ENCODE results near the gene TIMM21.
A peak's percentile ranks its signal among the peaks of the same experiment; 100 is the strongest.

TIMM21 gene

GRCh38 chr18:74186661-74187060, 38.3 kb downstream of the TIMM21 start:
- H3K4me3 ChIP-seq (ENCODE audit: low read depth in 1 of 2, low read length in 2 of 2): no peak overlapping the region
- no peak overlapping the region for H2AFZ ChIP-seq (ENCODE audit: low read depth, low read length)
- no peaks in the 10 kb centered on the region for H3K9me3 ChIP-seq (ENCODE audit: insufficient read depth, low read length, severe bottlenecking)
- no peak overlapping the region for H3K27ac ChIP-seq (ENCODE audit: low read length)
- no peak for ATAC-seq (ENCODE audit: insufficient read depth, low read depth)
- no peak overlapping the region for H3K4me2 ChIP-seq (ENCODE audit: insufficient read depth, low read length)
- no peaks in the 10 kb centered on the region for H4K20me1 ChIP-seq (ENCODE audit: insufficient read depth, low read length)
- no peaks in the 10 kb centered on the region for H3K79me2 ChIP-seq (ENCODE audit: insufficient read depth, low read length)
- H3K27me3 ChIP-seq (ENCODE audit: insufficient read depth, low read length, poor library complexity): peaks cover 22% of the 10 kb centered on the region
- no peaks in the 10 kb centered on the region for H3K4me1 ChIP-seq (ENCODE audit: insufficient read depth, low read length)
- H3K36me3 ChIP-seq (ENCODE audit: insufficient read depth, low read length): no peaks in the 10 kb centered on the region
- DNase-seq: no peak
- no peak overlapping the region for H3K9ac ChIP-seq (ENCODE audit: low read depth, low read length)
- TF ChIP-seq EZH2 (IDR thresholded peaks at IDR 0.05; ENCODE audit: borderline replicate concordance, low read depth, low read length, severe bottlenecking) (no peak), CTCF (IDR thresholded peaks at IDR 0.05; ENCODE audit: borderline replicate concordance, extremely low read depth, low read length, poor library complexity, severe bottlenecking) (no peak)

GRCh38 chr18:74190086-74190485, 41.8 kb downstream of the TIMM21 start:
- H3K9ac ChIP-seq (ENCODE audit: low read depth, low read length): no peak overlapping the region
- H3K27me3 ChIP-seq (ENCODE audit: insufficient read depth, low read length, poor library complexity): peaks cover 18% of the 10 kb centered on the region
- H3K36me3 ChIP-seq (ENCODE audit: insufficient read depth, low read length): no peaks in the 10 kb centered on the region
- no peaks in the 10 kb centered on the region for H4K20me1 ChIP-seq (ENCODE audit: insufficient read depth, low read length)
- H3K4me2 ChIP-seq (ENCODE audit: insufficient read depth, low read length): no peak overlapping the region
- ATAC-seq (ENCODE audit: insufficient read depth, low read depth) (no peak), DNase-seq (no peak)
- no peaks in the 10 kb centered on the region for H3K79me2 ChIP-seq (ENCODE audit: insufficient read depth, low read length)
- H3K27ac ChIP-seq (ENCODE audit: low read length): no peak overlapping the region
- H2AFZ ChIP-seq (ENCODE audit: low read depth, low read length): no peak overlapping the region
- no peaks in the 10 kb centered on the region for H3K4me1 ChIP-seq (ENCODE audit: insufficient read depth, low read length)
- TF ChIP-seq EZH2 (IDR thresholded peaks at IDR 0.05; ENCODE audit: borderline replicate concordance, low read depth, low read length, severe bottlenecking): no peak
- TF ChIP-seq CTCF (IDR thresholded peaks at IDR 0.05; ENCODE audit: borderline replicate concordance, extremely low read depth, low read length, poor library complexity, severe bottlenecking): no peak
- no peak overlapping the region for H3K4me3 ChIP-seq (ENCODE audit: low read depth in 1 of 2, low read length in 2 of 2)
- H3K9me3 ChIP-seq (ENCODE audit: insufficient read depth, low read length, severe bottlenecking): no peaks in the 10 kb centered on the region

- TF ChIP-seq EZH2 (IDR thresholded peaks at IDR 0.05; ENCODE audit: borderline replicate concordance, low read depth, low read length, severe bottlenecking) (no peak), CTCF (IDR thresholded peaks at IDR 0.05; ENCODE audit: borderline replicate concordance, extremely low read depth, low read length, poor library complexity, severe bottlenecking) (no peak)
- H3K36me3 ChIP-seq (ENCODE audit: insufficient read depth, low read length): no peaks in the 10 kb centered on the region
- DNase-seq (no peak), ATAC-seq (ENCODE audit: insufficient read depth, low read depth) (no peak)
- no peaks in the 10 kb centered on the region for H4K20me1 ChIP-seq (ENCODE audit: insufficient read depth, low read length)
- no peaks in the 10 kb centered on the region for H3K79me2 ChIP-seq (ENCODE audit: insufficient read depth, low read length)
- no peak overlapping the region for H3K4me3 ChIP-seq (ENCODE audit: low read depth in 1 of 2, low read length in 2 of 2)
- no peaks in the 10 kb centered on the region for H3K9me3 ChIP-seq (ENCODE audit: insufficient read depth, low read length, severe bottlenecking)
- H2AFZ ChIP-seq (ENCODE audit: low read depth, low read length): no peak overlapping the region
- H3K4me1 ChIP-seq (ENCODE audit: insufficient read depth, low read length): peaks cover 6% of the 10 kb centered on the region; the same call in 1 of the 2 replicates
- no peak overlapping the region for H3K27ac ChIP-seq (ENCODE audit: low read length)
- H3K4me2 ChIP-seq (ENCODE audit: insufficient read depth, low read length): no peak overlapping the region
- no peak overlapping the region for H3K9ac ChIP-seq (ENCODE audit: low read depth, low read length)
- peaks cover 18% of the 10 kb centered on the region for H3K27me3 ChIP-seq (ENCODE audit: insufficient read depth, low read length, poor library complexity)
These were observed 43.3 kb downstream of the TIMM21 start for GRCh38 chr18:74191577-74191976.

- Histone ChIP-seq H2AFZ (ENCODE audit: low read depth, low read length) (peak overlapping the region; percentile 26; the same call in 1 of the 2 replicates), H3K27ac (ENCODE audit: low read length) (no peak overlapping the region), H3K4me2 (ENCODE audit: insufficient read depth, low read length) (no peak overlapping the region), H3K36me3 (ENCODE audit: insufficient read depth, low read length) (no peaks in the 10 kb centered on the region), H3K9ac (ENCODE audit: low read depth, low read length) (no peak overlapping the region), H3K79me2 (ENCODE audit: insufficient read depth, low read length) (no peaks in the 10 kb centered on the region), H3K9me3 (ENCODE audit: insufficient read depth, low read length, severe bottlenecking) (no peaks in the 10 kb centered on the region), H3K27me3 (ENCODE audit: insufficient read depth, low read length, poor library complexity) (peaks cover 7% of the 10 kb centered on the region), H3K4me3 (ENCODE audit: low read depth in 1 of 2, low read length in 2 of 2) (no peak overlapping the region), H4K20me1 (ENCODE audit: insufficient read depth, low read length) (no peaks in the 10 kb centered on the region), H3K4me1 (ENCODE audit: insufficient read depth, low read length) (peaks cover 6% of the 10 kb centered on the region; the same call in 1 of the 2 replicates)
- TF ChIP-seq CTCF (IDR thresholded peaks at IDR 0.05; ENCODE audit: borderline replicate concordance, extremely low read depth, low read length, poor library complexity, severe bottlenecking): no peak
- TF ChIP-seq EZH2 (IDR thresholded peaks at IDR 0.05; ENCODE audit: borderline replicate concordance, low read depth, low read length, severe bottlenecking): no peak
- no peak for ATAC-seq (ENCODE audit: insufficient read depth, low read depth)
- no peak for DNase-seq
These were observed 46.4 kb downstream of the TIMM21 start for GRCh38 chr18:74194691-74195090.

Data from DND-41 (cell line).